Ovary (tissue), 3 donors: ENCODE results near the gene RGL1.

Experiments used
- EP300 ChIP-seq: sonication (generic); formaldehyde crosslinking; IDR thresholded peaks from one replicate; pipeline ENCODE4 v1.6.1; 2017; ENCODE audit warnings: antibody characterized with exemption
- TF ChIP-seq, protein P1 (sequence below), 3 donors: fragments of 450-650 bp in 2 of 3; fragments of 200-600 bp in 1 of 3; IDR thresholded peaks; one replicate each; pipeline versions ENCODE4 v1.5.1 to v1.8.0; 2016 to 2022; ENCODE audit warnings: antibody characterized with exemption in 3 of 3, mild to moderate bottlenecking in 1 of 3
- donor health status: DM: no; HTN: no; CAD: no.

DNA sequence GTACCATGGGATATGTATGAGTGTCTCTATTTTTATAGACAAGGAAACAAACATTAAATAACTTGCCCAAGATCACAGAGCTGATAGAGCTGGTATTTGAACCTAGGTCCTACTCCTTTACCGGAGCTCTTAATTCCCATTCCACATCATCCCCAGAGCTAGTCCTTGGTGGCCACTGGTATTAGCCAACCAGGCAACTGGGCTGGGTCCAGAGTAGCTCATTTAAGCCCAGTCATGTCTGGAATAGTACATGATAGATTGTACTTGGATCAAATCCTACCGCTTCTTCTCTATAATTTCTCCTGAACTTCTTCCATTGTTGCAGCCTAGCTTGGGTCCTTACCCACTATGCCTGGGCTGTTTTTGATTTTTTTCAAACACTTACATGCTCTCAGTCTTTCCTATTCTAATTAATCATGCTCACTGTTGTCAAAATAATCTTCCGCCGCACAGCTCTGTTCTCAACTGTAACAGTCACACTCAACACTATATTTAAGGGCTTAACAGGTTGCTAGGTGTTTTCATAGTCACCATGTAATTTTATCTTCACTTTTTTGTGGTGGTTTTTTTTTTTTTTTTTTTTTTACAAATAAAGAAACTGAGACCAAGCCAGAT lies 152.4 kb downstream of the RGL1 start:
- TF ChIP-seq, protein P1, sequence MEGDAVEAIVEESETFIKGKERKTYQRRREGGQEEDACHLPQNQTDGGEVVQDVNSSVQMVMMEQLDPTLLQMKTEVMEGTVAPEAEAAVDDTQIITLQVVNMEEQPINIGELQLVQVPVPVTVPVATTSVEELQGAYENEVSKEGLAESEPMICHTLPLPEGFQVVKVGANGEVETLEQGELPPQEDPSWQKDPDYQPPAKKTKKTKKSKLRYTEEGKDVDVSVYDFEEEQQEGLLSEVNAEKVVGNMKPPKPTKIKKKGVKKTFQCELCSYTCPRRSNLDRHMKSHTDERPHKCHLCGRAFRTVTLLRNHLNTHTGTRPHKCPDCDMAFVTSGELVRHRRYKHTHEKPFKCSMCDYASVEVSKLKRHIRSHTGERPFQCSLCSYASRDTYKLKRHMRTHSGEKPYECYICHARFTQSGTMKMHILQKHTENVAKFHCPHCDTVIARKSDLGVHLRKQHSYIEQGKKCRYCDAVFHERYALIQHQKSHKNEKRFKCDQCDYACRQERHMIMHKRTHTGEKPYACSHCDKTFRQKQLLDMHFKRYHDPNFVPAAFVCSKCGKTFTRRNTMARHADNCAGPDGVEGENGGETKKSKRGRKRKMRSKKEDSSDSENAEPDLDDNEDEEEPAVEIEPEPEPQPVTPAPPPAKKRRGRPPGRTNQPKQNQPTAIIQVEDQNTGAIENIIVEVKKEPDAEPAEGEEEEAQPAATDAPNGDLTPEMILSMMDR (IDR thresholded peaks at IDR 0.05), result no peak
- no peak for TF ChIP-seq EP300
